Measurements from ENCODE around the gene MAD1L1. TPM values are rescaled to one million over a fixed set of nuclear protein-coding genes. Genes with fewer than 3 reads are reported as not detected.
A peak's percentile ranks its signal among the peaks of the same experiment; 100 is the strongest.
"Not testable (repeated sequence)": the region's sequence is repeated elsewhere in the genome, so short reads cannot be mapped to it uniquely, and the experiment has no call there.

MAD1L1 gene
- total RNA-seq, 2 donors from 2014 or later = 59.1 to 61.4 TPM

DNA sequence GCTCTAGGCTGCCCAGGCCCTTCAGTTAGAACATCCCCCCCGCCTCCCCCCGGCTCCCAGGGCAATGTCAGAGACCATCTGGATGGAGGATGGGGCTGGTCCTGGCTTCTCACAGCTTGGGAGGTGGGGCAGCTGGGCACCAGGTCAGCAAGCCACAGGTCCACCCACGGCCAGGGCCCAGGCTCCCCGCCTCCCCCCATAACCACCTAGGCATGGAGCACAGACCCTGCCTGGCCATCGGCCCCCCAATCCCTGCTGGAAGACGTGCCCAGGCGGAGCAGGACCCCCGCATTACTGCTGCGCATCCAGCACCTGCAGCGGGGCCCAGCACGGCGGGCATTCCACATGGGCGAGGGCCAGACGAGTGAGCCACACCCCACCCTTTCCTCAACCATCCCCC lies 393.0 kb downstream of the MAD1L1 start:
- H3K36me3 ChIP-seq (ENCODE audit: control insufficient read depth, insufficient read depth, low read length) = no peaks in the 10 kb centered on the region
- peaks cover 7% of the 10 kb centered on the region for H3K9me3 Mint-ChIP-seq
- peak overlapping the region; percentile 35 for H3K27ac Mint-ChIP-seq
- no peaks in the 10 kb centered on the region for H3K9me3 ChIP-seq (ENCODE audit: control insufficient read depth, low read length)
- DNase-seq = peak; percentile 39
- H3K4me1 Mint-ChIP-seq = no peaks in the 10 kb centered on the region
- WGBS, 2 experiments (ENCODE audit: insufficient coverage in 1 of 2, insufficient read length in 1 of 2) = 94 to 98% methylated on average over 7 to 14 of the region's 14 CpGs
- H3K27me3 Mint-ChIP-seq (ENCODE audit: insufficient read depth) = no peaks in the 10 kb centered on the region
- no peaks in the 10 kb centered on the region for H3K27me3 ChIP-seq (ENCODE audit: control insufficient read depth, insufficient read depth, low read length, poor library complexity, severe bottlenecking)
- no peaks in the 10 kb centered on the region for H3K4me1 ChIP-seq (ENCODE audit: control insufficient read depth, insufficient read depth, low read length)
- no peak overlapping the region for H3K4me3 ChIP-seq (ENCODE audit: low read length)
- TF ChIP-seq CTCF (conservative IDR thresholded peaks at IDR 0.05) = no peak
- no peak overlapping the region for H3K4me3 Mint-ChIP-seq
- no peak overlapping the region for H3K9ac ChIP-seq (ENCODE audit: extremely low read depth, low read length, poor library complexity, severe bottlenecking)
- no peak overlapping the region for H3K27ac ChIP-seq (ENCODE audit: low read depth, low read length)
- H3K36me3 Mint-ChIP-seq (ENCODE audit: low read depth) = peaks cover 12% of the 10 kb centered on the region

GRCh38 chr7:1838911-1839531 lies 393.7 kb downstream of the MAD1L1 start:
- H3K9me3 ChIP-seq (ENCODE audit: control insufficient read depth, low read length); H3K4me1 Mint-ChIP-seq; H3K27me3 Mint-ChIP-seq (ENCODE audit: insufficient read depth); H3K27ac ChIP-seq (ENCODE audit: low read depth, low read length); DNase-seq; H3K27me3 ChIP-seq (ENCODE audit: control insufficient read depth, insufficient read depth, low read length, poor library complexity, severe bottlenecking); H3K27ac Mint-ChIP-seq; H3K4me3 ChIP-seq (ENCODE audit: low read length); H3K36me3 ChIP-seq (ENCODE audit: control insufficient read depth, insufficient read depth, low read length); H3K4me1 ChIP-seq (ENCODE audit: control insufficient read depth, insufficient read depth, low read length); H3K4me3 Mint-ChIP-seq; H3K9ac ChIP-seq (ENCODE audit: extremely low read depth, low read length, poor library complexity, severe bottlenecking): not testable (repeated sequence)
- Mint-ChIP-seq H3K9me3 (peaks cover 11% of the 10 kb centered on the region), H3K36me3 (ENCODE audit: low read depth) (peaks cover 15% of the 10 kb centered on the region)
- WGBS, 2 experiments (ENCODE audit: insufficient coverage in 1 of 2, insufficient read length in 1 of 2) = 89 to 90% methylated on average over 2 to 19 of the region's 21 CpGs

DNA sequence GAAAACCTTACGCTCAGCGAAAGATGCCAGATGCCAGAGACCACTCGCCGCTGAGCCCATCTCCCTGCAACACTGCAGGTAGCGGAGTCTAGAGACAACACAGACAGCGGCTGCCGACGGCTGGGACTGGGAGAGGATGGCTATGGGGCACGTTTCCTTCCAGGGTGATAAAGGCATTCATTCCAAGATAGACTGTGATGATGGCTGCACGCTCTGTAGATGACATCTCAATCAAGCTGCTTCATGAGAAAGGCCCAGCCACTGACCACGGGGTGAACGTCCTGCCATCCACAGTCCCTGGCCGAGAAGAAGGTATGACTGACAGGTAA lies 394.2 kb downstream of the MAD1L1 start:
- not testable (repeated sequence) for H3K4me1 Mint-ChIP-seq; H3K9me3 ChIP-seq (ENCODE audit: control insufficient read depth, low read length); H3K9ac ChIP-seq (ENCODE audit: extremely low read depth, low read length, poor library complexity, severe bottlenecking); H3K4me3 ChIP-seq (ENCODE audit: low read length); H3K27ac ChIP-seq (ENCODE audit: low read depth, low read length); H3K4me1 ChIP-seq (ENCODE audit: control insufficient read depth, insufficient read depth, low read length); H3K27ac Mint-ChIP-seq; H3K27me3 ChIP-seq (ENCODE audit: control insufficient read depth, insufficient read depth, low read length, poor library complexity, severe bottlenecking); H3K27me3 Mint-ChIP-seq (ENCODE audit: insufficient read depth); H3K4me3 Mint-ChIP-seq; H3K36me3 ChIP-seq (ENCODE audit: control insufficient read depth, insufficient read depth, low read length)
- WGBS, 2 experiments (ENCODE audit: insufficient coverage in 1 of 2, insufficient read length in 1 of 2) = 87 to 91% methylated on average over 7 to 13 of the region's 13 CpGs
- H3K36me3 Mint-ChIP-seq (ENCODE audit: low read depth) = peaks cover 17% of the 10 kb centered on the region
- peaks cover 15% of the 10 kb centered on the region for H3K9me3 Mint-ChIP-seq
- peak; percentile 25 for DNase-seq

GRCh38 chr7:1837696-1838543 lies 394.8 kb downstream of the MAD1L1 start:
- not testable (repeated sequence) for H3K27me3 Mint-ChIP-seq (ENCODE audit: insufficient read depth); H3K4me3 Mint-ChIP-seq; H3K27me3 ChIP-seq (ENCODE audit: control insufficient read depth, insufficient read depth, low read length, poor library complexity, severe bottlenecking); H3K4me3 ChIP-seq (ENCODE audit: low read length); H3K4me1 ChIP-seq (ENCODE audit: control insufficient read depth, insufficient read depth, low read length); H3K9ac ChIP-seq (ENCODE audit: extremely low read depth, low read length, poor library complexity, severe bottlenecking); H3K4me1 Mint-ChIP-seq; H3K9me3 ChIP-seq (ENCODE audit: control insufficient read depth, low read length); H3K36me3 ChIP-seq (ENCODE audit: control insufficient read depth, insufficient read depth, low read length); H3K27ac ChIP-seq (ENCODE audit: low read depth, low read length); H3K27ac Mint-ChIP-seq
- WGBS, 2 experiments (ENCODE audit: insufficient coverage in 1 of 2, insufficient read length in 1 of 2) = 92 to 95% methylated on average over 20 to 31 of the region's 31 CpGs
- Mint-ChIP-seq H3K9me3 (peaks cover 18% of the 10 kb centered on the region), H3K36me3 (ENCODE audit: low read depth) (peaks cover 17% of the 10 kb centered on the region)
- peak; percentile 27 for DNase-seq

GRCh38 chr7:1831933-1832535 lies 400.7 kb downstream of the MAD1L1 start:
- DNase-seq; H3K4me1 ChIP-seq (ENCODE audit: control insufficient read depth, insufficient read depth, low read length); H3K27ac Mint-ChIP-seq; H3K27ac ChIP-seq (ENCODE audit: low read depth, low read length); H3K27me3 Mint-ChIP-seq (ENCODE audit: insufficient read depth); H3K27me3 ChIP-seq (ENCODE audit: control insufficient read depth, insufficient read depth, low read length, poor library complexity, severe bottlenecking); H3K4me3 Mint-ChIP-seq; H3K4me3 ChIP-seq (ENCODE audit: low read length); H3K9me3 ChIP-seq (ENCODE audit: control insufficient read depth, low read length); H3K9ac ChIP-seq (ENCODE audit: extremely low read depth, low read length, poor library complexity, severe bottlenecking); H3K36me3 ChIP-seq (ENCODE audit: control insufficient read depth, insufficient read depth, low read length); H3K4me1 Mint-ChIP-seq: not testable (repeated sequence)
- Mint-ChIP-seq H3K36me3 (ENCODE audit: low read depth) (peaks cover 30% of the 10 kb centered on the region), H3K9me3 (peaks cover 46% of the 10 kb centered on the region)
- WGBS, 2 experiments (ENCODE audit: insufficient coverage in 1 of 2, insufficient read length in 1 of 2) = no CpG with 5 or more reads among the region's 1 CpG

GRCh38 chr7:1831471-1831870 lies 401.3 kb downstream of the MAD1L1 start:
- H3K36me3 ChIP-seq (ENCODE audit: control insufficient read depth, insufficient read depth, low read length); H3K27ac Mint-ChIP-seq; H3K27me3 ChIP-seq (ENCODE audit: control insufficient read depth, insufficient read depth, low read length, poor library complexity, severe bottlenecking); DNase-seq; H3K4me3 Mint-ChIP-seq; H3K4me1 Mint-ChIP-seq; H3K4me3 ChIP-seq (ENCODE audit: low read length); H3K4me1 ChIP-seq (ENCODE audit: control insufficient read depth, insufficient read depth, low read length); H3K9ac ChIP-seq (ENCODE audit: extremely low read depth, low read length, poor library complexity, severe bottlenecking); H3K9me3 ChIP-seq (ENCODE audit: control insufficient read depth, low read length); H3K27me3 Mint-ChIP-seq (ENCODE audit: insufficient read depth); H3K27ac ChIP-seq (ENCODE audit: low read depth, low read length): not testable (repeated sequence)
- Mint-ChIP-seq H3K36me3 (ENCODE audit: low read depth) (peaks cover 30% of the 10 kb centered on the region), H3K9me3 (peaks cover 46% of the 10 kb centered on the region)
- 80 to 95% methylated on average over 1 to 3 of the region's 4 CpGs for WGBS, 2 experiments (ENCODE audit: insufficient coverage in 1 of 2, insufficient read length in 1 of 2)

All from endodermal cell (in vitro differentiated cells).